ENCODE measurements around the gene PLCB3. TPM values are rescaled to one million over a fixed set of nuclear protein-coding genes. Genes with fewer than 3 reads are reported as not detected.
A peak's percentile ranks its signal among the peaks of the same experiment; 100 is the strongest.

The PLCB3 gene
- total and polyA plus RNA-seq, 2 of the 13 experiments (the other 11 are each of a cell fraction or from before 2014, with no cell fraction given) = 7.5 to 13.8 TPM

DNA sequence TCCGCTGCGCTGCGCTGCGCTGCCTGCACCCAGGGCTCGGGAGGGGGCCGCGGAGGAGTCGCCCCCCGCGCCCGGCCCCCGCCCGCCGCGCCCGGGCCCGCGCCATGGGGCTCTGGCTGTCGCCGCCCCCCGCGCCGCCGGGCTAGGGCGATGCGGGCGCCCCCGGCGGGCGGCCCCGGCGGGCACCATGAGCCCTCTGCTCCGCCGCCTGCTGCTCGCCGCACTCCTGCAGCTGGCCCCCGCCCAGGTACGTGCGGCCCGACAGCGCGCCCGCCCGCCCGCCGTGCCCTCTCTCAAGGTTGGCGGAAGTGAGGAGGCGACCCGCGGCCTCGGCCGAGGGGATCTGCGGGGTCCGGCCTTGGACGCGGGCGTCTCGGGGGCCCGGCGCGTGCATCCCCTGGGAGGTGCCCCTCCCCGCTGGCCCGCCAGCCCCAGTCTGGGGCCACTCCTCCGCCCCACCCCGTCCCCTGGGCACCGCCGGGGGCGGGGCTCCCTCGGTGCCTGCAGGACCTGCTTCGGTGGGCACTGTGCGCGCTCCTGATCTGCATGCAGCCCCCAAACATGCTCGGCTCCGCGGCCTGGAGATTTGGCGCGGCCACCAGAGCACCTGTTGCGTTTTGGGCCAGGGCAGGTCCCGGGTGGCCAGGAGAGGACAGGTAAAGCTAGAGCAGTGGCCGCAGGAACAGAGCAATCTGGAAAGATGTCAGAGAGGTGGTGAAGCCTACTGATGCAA, 16.5 kb upstream of the PLCB3 start (continued):
- TF ChIP-seq, protein P1, sequence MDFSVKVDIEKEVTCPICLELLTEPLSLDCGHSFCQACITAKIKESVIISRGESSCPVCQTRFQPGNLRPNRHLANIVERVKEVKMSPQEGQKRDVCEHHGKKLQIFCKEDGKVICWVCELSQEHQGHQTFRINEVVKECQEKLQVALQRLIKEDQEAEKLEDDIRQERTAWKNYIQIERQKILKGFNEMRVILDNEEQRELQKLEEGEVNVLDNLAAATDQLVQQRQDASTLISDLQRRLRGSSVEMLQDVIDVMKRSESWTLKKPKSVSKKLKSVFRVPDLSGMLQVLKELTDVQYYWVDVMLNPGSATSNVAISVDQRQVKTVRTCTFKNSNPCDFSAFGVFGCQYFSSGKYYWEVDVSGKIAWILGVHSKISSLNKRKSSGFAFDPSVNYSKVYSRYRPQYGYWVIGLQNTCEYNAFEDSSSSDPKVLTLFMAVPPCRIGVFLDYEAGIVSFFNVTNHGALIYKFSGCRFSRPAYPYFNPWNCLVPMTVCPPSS (IDR thresholded peaks at IDR 0.05) = no peak
- no peak for TF ChIP-seq ZNF644 (CRISPR knock-in tag; IDR thresholded peaks at IDR 0.05; ENCODE audit: low read depth)
- TF ChIP-seq KLF12 (CRISPR knock-in tag; IDR thresholded peaks at IDR 0.05; ENCODE audit: borderline replicate concordance) = peak; percentile 43; the same call in 1 of the 2 replicates
- TF ChIP-seq KDM5A (IDR thresholded peaks at IDR 0.05; ENCODE audit: borderline replicate concordance, low read length) = no peak
- TF ChIP-seq, protein P2, sequence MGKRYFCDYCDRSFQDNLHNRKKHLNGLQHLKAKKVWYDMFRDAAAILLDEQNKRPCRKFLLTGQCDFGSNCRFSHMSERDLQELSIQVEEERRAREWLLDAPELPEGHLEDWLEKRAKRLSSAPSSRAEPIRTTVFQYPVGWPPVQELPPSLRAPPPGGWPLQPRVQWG (CRISPR knock-in tag; IDR thresholded peaks at IDR 0.05; ENCODE audit: borderline replicate concordance, low read depth) = no peak
- TF ChIP-seq SAP130 (CRISPR knock-in tag; IDR thresholded peaks at IDR 0.05; ENCODE audit: low read depth) = peak; percentile 81
- no peak for TF ChIP-seq RFX1 (IDR thresholded peaks at IDR 0.05)
- TF ChIP-seq HDAC6 (IDR thresholded peaks at IDR 0.05; ENCODE audit: low read depth, low read length) = no peak
- TF ChIP-seq TSC22D2 (CRISPR knock-in tag; IDR thresholded peaks at IDR 0.05; ENCODE audit: borderline replicate concordance) = peak; percentile 30; the same call in 1 of the 2 replicates
- TF ChIP-seq, protein P3, sequence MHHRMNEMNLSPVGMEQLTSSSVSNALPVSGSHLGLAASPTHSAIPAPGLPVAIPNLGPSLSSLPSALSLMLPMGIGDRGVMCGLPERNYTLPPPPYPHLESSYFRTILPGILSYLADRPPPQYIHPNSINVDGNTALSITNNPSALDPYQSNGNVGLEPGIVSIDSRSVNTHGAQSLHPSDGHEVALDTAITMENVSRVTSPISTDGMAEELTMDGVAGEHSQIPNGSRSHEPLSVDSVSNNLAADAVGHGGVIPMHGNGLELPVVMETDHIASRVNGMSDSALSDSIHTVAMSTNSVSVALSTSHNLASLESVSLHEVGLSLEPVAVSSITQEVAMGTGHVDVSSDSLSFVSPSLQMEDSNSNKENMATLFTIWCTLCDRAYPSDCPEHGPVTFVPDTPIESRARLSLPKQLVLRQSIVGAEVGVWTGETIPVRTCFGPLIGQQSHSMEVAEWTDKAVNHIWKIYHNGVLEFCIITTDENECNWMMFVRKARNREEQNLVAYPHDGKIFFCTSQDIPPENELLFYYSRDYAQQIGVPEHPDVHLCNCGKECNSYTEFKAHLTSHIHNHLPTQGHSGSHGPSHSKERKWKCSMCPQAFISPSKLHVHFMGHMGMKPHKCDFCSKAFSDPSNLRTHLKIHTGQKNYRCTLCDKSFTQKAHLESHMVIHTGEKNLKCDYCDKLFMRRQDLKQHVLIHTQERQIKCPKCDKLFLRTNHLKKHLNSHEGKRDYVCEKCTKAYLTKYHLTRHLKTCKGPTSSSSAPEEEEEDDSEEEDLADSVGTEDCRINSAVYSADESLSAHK (CRISPR knock-in tag; IDR thresholded peaks at IDR 0.05; ENCODE audit: borderline replicate concordance) = no peak
- no peak for TF ChIP-seq MED8 (CRISPR knock-in tag; IDR thresholded peaks at IDR 0.05; ENCODE audit: insufficient replicate concordance)
- TF ChIP-seq, protein P4, sequence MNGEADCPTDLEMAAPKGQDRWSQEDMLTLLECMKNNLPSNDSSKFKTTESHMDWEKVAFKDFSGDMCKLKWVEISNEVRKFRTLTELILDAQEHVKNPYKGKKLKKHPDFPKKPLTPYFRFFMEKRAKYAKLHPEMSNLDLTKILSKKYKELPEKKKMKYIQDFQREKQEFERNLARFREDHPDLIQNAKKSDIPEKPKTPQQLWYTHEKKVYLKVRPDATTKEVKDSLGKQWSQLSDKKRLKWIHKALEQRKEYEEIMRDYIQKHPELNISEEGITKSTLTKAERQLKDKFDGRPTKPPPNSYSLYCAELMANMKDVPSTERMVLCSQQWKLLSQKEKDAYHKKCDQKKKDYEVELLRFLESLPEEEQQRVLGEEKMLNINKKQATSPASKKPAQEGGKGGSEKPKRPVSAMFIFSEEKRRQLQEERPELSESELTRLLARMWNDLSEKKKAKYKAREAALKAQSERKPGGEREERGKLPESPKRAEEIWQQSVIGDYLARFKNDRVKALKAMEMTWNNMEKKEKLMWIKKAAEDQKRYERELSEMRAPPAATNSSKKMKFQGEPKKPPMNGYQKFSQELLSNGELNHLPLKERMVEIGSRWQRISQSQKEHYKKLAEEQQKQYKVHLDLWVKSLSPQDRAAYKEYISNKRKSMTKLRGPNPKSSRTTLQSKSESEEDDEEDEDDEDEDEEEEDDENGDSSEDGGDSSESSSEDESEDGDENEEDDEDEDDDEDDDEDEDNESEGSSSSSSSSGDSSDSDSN (CRISPR knock-in tag; IDR thresholded peaks at IDR 0.05) = peak; percentile 55; the same call in 1 of the 2 replicates
- no peak for TF ChIP-seq JUND (CRISPR knock-in tag; IDR thresholded peaks at IDR 0.05)
- TF ChIP-seq ZNF878 (CRISPR knock-in tag; IDR thresholded peaks at IDR 0.05) = no peak
- TF ChIP-seq, protein P5, sequence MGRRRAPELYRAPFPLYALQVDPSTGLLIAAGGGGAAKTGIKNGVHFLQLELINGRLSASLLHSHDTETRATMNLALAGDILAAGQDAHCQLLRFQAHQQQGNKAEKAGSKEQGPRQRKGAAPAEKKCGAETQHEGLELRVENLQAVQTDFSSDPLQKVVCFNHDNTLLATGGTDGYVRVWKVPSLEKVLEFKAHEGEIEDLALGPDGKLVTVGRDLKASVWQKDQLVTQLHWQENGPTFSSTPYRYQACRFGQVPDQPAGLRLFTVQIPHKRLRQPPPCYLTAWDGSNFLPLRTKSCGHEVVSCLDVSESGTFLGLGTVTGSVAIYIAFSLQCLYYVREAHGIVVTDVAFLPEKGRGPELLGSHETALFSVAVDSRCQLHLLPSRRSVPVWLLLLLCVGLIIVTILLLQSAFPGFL (CRISPR knock-in tag; IDR thresholded peaks at IDR 0.05) = no peak
- TF ChIP-seq U2AF1 (optimal IDR thresholded peaks at IDR 0.05; ENCODE audit: low read depth, low read length) = no peak
- TF ChIP-seq ZSCAN31 (CRISPR knock-in tag; IDR thresholded peaks at IDR 0.05; ENCODE audit: low read depth) = no peak
- 0 out of 2 replicates have a peak, but pooled peaks have one; percentile 27 for TF ChIP-seq ZNF354B (CRISPR knock-in tag; IDR thresholded peaks at IDR 0.05)
- TF ChIP-seq NONO (IDR thresholded peaks at IDR 0.05) = no peak
- no peak; the same call in 1 of the 2 replicates for TF ChIP-seq NONO (CRISPR knock-in tag; conservative IDR thresholded peaks at IDR 0.05)
- TF ChIP-seq ESRRA (CRISPR knock-in tag; IDR thresholded peaks at IDR 0.05; ENCODE audit: low read depth) = peak; percentile 52; the same call in 1 of the 2 replicates
- no peak for TF ChIP-seq DNMT1 (CRISPR knock-in tag; IDR thresholded peaks at IDR 0.05)
